GM19099 (cell line): ENCODE measurements around the gene RPS19BP1.

Source experiments
- POLR2A ChIP-seq: IDR thresholded peaks from 3 replicates; pipeline ENCODE4 v1.6.1; 2011; ENCODE audit warnings: low read depth; ENCODE audit not compliant: insufficient read length; ENCODE audit errors: extremely low read depth

RPS19BP1 gene

GRCh38 chr22:39532215-39533073, at the start of gene RPS19BP1:
Gene RPS19BP1 (minus strand): TSS chr22:39532748. CDS start chr22:39532738, 10 bp downstream.
- peak; percentile 96 for TF ChIP-seq POLR2A

- TF ChIP-seq POLR2A = no peak
Observed at GRCh38 chr22:39581303-39581702, 48.8 kb upstream of the RPS19BP1 start.

- no peak for TF ChIP-seq POLR2A
Observed at GRCh38 chr22:39580795-39581194, 48.2 kb upstream of the RPS19BP1 start.

GRCh38 chr22:39580006-39580441, 47.5 kb upstream of the RPS19BP1 start:
- no peak for TF ChIP-seq POLR2A

GRCh38 chr22:39577900-39578299, 45.4 kb upstream of the RPS19BP1 start:
- TF ChIP-seq POLR2A = no peak

GRCh38 chr22:39577366-39577765, 44.8 kb upstream of the RPS19BP1 start:
- no peak for TF ChIP-seq POLR2A

- TF ChIP-seq POLR2A = no peak
Observed at GRCh38 chr22:39576027-39576426, 43.5 kb upstream of the RPS19BP1 start.

GRCh38 chr22:39575552-39575825, 42.9 kb upstream of the RPS19BP1 start:
- no peak for TF ChIP-seq POLR2A

- no peak for TF ChIP-seq POLR2A
Observed at GRCh38 chr22:39574779-39575551, 42.4 kb upstream of the RPS19BP1 start.

- no peak for TF ChIP-seq POLR2A
Observed at GRCh38 chr22:39571538-39571937, 39.0 kb upstream of the RPS19BP1 start.

- TF ChIP-seq POLR2A = no peak
Observed at GRCh38 chr22:39570665-39571064, 38.1 kb upstream of the RPS19BP1 start, which contains the start of gene CACNA1I. Gene CACNA1I (plus strand): TSS chr22:39570753. CDS start chr22:39570753, 0 bp downstream.

- TF ChIP-seq POLR2A = no peak
Observed at GRCh38 chr22:39570226-39570625, 37.7 kb upstream of the RPS19BP1 start.

GRCh38 chr22:39569066-39569465, 36.5 kb upstream of the RPS19BP1 start:
- no peak for TF ChIP-seq POLR2A

GRCh38 chr22:39568278-39568981, 35.9 kb upstream of the RPS19BP1 start:
- no peak for TF ChIP-seq POLR2A

GRCh38 chr22:39567135-39567946, 34.8 kb upstream of the RPS19BP1 start:
- TF ChIP-seq POLR2A = no peak

GRCh38 chr22:39565414-39565944, 32.9 kb upstream of the RPS19BP1 start:
- no peak for TF ChIP-seq POLR2A
